ENCODE measurements around the gene ARSB. TPM values are rescaled to one million over a fixed set of nuclear protein-coding genes. Genes with fewer than 3 reads are reported as not detected.

ARSB gene
- total RNA-seq, 1 donor: 38.4 TPM

GRCh38 chr5:78843436-78843835, 141.7 kb downstream of the ARSB start:
- Histone ChIP-seq H2AFZ (ENCODE audit: low read length) (no peak overlapping the region), H3K4me3 (ENCODE audit: insufficient read depth, low read length) (no peak overlapping the region)
- DNase-seq (ENCODE audit: insufficient read length, low spot score, missing footprints): no peak

GRCh38 chr5:78841767-78842166, 143.3 kb downstream of the ARSB start:
- Histone ChIP-seq H3K27me3 (ENCODE audit: insufficient read depth, low read length) (no peaks in the 10 kb centered on the region), H3K4me2 (ENCODE audit: insufficient read depth, low read length) (no peak overlapping the region), H3K27ac (ENCODE audit: low read depth, low read length) (no peak overlapping the region), H2AFZ (ENCODE audit: low read length) (no peak overlapping the region), H3K4me3 (ENCODE audit: insufficient read depth, low read length) (no peak overlapping the region), H3K9me3 (ENCODE audit: low read depth, low read length) (no peaks in the 10 kb centered on the region), H3K79me2 (ENCODE audit: insufficient read depth, low read length) (no peaks in the 10 kb centered on the region), H3K4me1 (ENCODE audit: insufficient read depth, low read length) (peaks cover 5% of the 10 kb centered on the region), H4K20me1 (ENCODE audit: insufficient read depth, low read length) (no peaks in the 10 kb centered on the region), H3K36me3 (ENCODE audit: insufficient read depth, low read length) (no peaks in the 10 kb centered on the region)
- no peak for DNase-seq (ENCODE audit: insufficient read length, low spot score, missing footprints)
- TF ChIP-seq CTCF (IDR thresholded peaks at IDR 0.05; ENCODE audit: extremely low read depth, low read depth, low read length): no peak

More at GRCh38 chr5:78843436-78843835, 141.7 kb downstream of the ARSB start:
- Histone ChIP-seq H3K4me2 (ENCODE audit: insufficient read depth, low read length) (no peak overlapping the region), H3K4me1 (ENCODE audit: insufficient read depth, low read length) (peaks cover 5% of the 10 kb centered on the region), H3K27ac (ENCODE audit: low read depth, low read length) (no peak overlapping the region), H3K9me3 (ENCODE audit: low read depth, low read length) (no peaks in the 10 kb centered on the region), H4K20me1 (ENCODE audit: insufficient read depth, low read length) (no peaks in the 10 kb centered on the region), H3K36me3 (ENCODE audit: insufficient read depth, low read length) (no peaks in the 10 kb centered on the region), H3K27me3 (ENCODE audit: insufficient read depth, low read length) (no peaks in the 10 kb centered on the region), H3K79me2 (ENCODE audit: insufficient read depth, low read length) (no peaks in the 10 kb centered on the region)
- no peak for TF ChIP-seq CTCF (IDR thresholded peaks at IDR 0.05; ENCODE audit: extremely low read depth, low read depth, low read length)

- no peak overlapping the region for H3K27ac ChIP-seq (ENCODE audit: low read depth, low read length)
- H3K27me3 ChIP-seq (ENCODE audit: insufficient read depth, low read length): no peaks in the 10 kb centered on the region
- H3K4me1 ChIP-seq (ENCODE audit: insufficient read depth, low read length): peaks cover 15% of the 10 kb centered on the region
- H3K4me2 ChIP-seq (ENCODE audit: insufficient read depth, low read length): no peak overlapping the region
- no peaks in the 10 kb centered on the region for H3K79me2 ChIP-seq (ENCODE audit: insufficient read depth, low read length)
- no peaks in the 10 kb centered on the region for H4K20me1 ChIP-seq (ENCODE audit: insufficient read depth, low read length)
- H3K9me3 ChIP-seq (ENCODE audit: low read depth, low read length): no peaks in the 10 kb centered on the region
- no peak overlapping the region for H3K4me3 ChIP-seq (ENCODE audit: insufficient read depth, low read length)
- H2AFZ ChIP-seq (ENCODE audit: low read length): no peak overlapping the region
- no peak for DNase-seq (ENCODE audit: insufficient read length, low spot score, missing footprints)
- no peaks in the 10 kb centered on the region for H3K36me3 ChIP-seq (ENCODE audit: insufficient read depth, low read length)
- TF ChIP-seq CTCF (IDR thresholded peaks at IDR 0.05; ENCODE audit: extremely low read depth, low read depth, low read length): no peak
Observed at GRCh38 chr5:78838753-78839152, 146.4 kb downstream of the ARSB start.

DNA sequence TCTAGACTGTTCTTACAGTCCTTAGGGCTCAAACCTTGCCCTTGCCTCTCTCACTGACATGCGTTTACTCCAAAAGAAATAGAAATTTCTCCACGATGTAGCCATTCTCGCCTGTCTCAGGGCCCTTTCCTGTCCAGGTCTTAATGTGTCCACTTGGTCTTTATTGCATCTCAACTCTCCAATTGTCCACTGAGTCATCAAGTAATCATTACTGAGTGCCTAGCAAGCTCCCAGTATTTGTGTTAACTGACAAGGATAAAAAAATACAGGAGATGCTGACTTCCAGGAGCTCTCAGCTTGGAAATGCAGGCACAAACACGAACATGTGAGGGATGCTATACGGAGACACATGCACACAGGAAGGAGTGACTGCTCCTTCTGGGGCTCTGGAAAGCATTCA, 147.3 kb downstream of the ARSB start:
- Histone ChIP-seq H3K79me2 (ENCODE audit: insufficient read depth, low read length) (no peaks in the 10 kb centered on the region), H4K20me1 (ENCODE audit: insufficient read depth, low read length) (no peaks in the 10 kb centered on the region), H2AFZ (ENCODE audit: low read length) (no peak overlapping the region), H3K36me3 (ENCODE audit: insufficient read depth, low read length) (no peaks in the 10 kb centered on the region), H3K9me3 (ENCODE audit: low read depth, low read length) (no peaks in the 10 kb centered on the region), H3K4me3 (ENCODE audit: insufficient read depth, low read length) (no peak overlapping the region), H3K4me1 (ENCODE audit: insufficient read depth, low read length) (peaks cover 14% of the 10 kb centered on the region), H3K27ac (ENCODE audit: low read depth, low read length) (no peak overlapping the region), H3K4me2 (ENCODE audit: insufficient read depth, low read length) (no peak overlapping the region), H3K27me3 (ENCODE audit: insufficient read depth, low read length) (no peaks in the 10 kb centered on the region)
- no peak for DNase-seq (ENCODE audit: insufficient read length, low spot score, missing footprints)
- TF ChIP-seq CTCF (IDR thresholded peaks at IDR 0.05; ENCODE audit: extremely low read depth, low read depth, low read length): no peak
